Chondrocyte (in vitro differentiated cells): ENCODE data around the gene ADGRB3. TPM values are rescaled to one million over a fixed set of nuclear protein-coding genes. Genes with fewer than 3 reads are reported as not detected.

Experiments used
- DNase-seq: peaks from one replicate; pipeline ENCODE4 v3.0.0; 2021; ENCODE audit warnings: mixed read lengths, low spot score
- H3K27ac Mint-ChIP-seq: one replicate; pipeline ENCODE4 v1.8.0; 2021; ENCODE audit warnings: mild to moderate bottlenecking, moderate library complexity, mixed read lengths; ENCODE audit not compliant: unreplicated experiment
- H3K27me3 Mint-ChIP-seq: 2 replicates; pipeline ENCODE4 v1.8.0; 2021; ENCODE audit warnings: low read depth, mixed read lengths
- H3K36me3 Mint-ChIP-seq: 2 replicates; pipeline ENCODE4 v1.8.0; 2021; ENCODE audit warnings: low read depth, mixed read lengths
- H3K4me1 Mint-ChIP-seq: 2 replicates; pipeline ENCODE4 v1.8.0; 2021; ENCODE audit warnings: low read depth, mild to moderate bottlenecking, mixed read lengths
- H3K4me3 Mint-ChIP-seq: one replicate; pipeline ENCODE4 v1.8.0; 2021; ENCODE audit warnings: mild to moderate bottlenecking, moderate library complexity, mixed read lengths; ENCODE audit not compliant: unreplicated experiment
- H3K9me3 Mint-ChIP-seq: 2 replicates; pipeline ENCODE4 v1.8.0; 2021; ENCODE audit warnings: low read depth, mixed read lengths
- CTCF ChIP-seq: fragments of 200-600 bp; sonication (generic); IDR thresholded peaks from 2 replicates; pipeline ENCODE4 v1.5.0; 2021; ENCODE audit warnings: antibody characterized with exemption, mild to moderate bottlenecking, moderate library complexity
- total RNA-seq: library from RNA; stranded (reverse); gene quantifications from 3 replicates; pipeline ENCODE4 v1.2.1, GENCODE V29; 2021

ADGRB3 gene
- total RNA-seq, 1 donor from 2014 or later, result not detected

DNA sequence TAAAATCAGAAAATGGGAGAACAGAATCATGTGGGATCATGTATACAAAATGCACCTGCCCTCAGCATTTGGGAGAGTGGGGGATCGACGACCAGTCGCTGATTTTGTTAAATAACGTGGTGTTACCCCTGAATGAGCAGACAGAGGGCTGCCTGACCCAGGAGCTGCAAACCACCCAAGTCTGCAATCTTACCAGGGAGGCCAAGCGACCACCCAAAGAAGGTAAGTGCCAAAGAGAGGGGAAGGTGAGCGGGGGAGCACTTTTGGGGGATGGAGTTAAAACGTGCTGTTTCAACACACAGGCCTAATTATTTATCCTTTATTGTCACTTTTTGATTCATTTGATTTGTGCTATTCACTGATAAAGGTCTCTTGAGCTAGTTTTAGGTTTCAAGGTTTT lies 4.1 kb downstream of the ADGRB3 start:
- Mint-ChIP-seq H3K9me3 (no peaks in the 10 kb centered on the region), H3K4me3 (no peak overlapping the region), H3K27ac (no peak overlapping the region), H3K4me1 (peaks cover 13% of the 10 kb centered on the region), H3K36me3 (no peaks in the 10 kb centered on the region), H3K27me3 (peaks cover 43% of the 10 kb centered on the region)
- no peak for TF ChIP-seq CTCF
- no peak for DNase-seq

- no peak for DNase-seq
- no peak overlapping the region for H3K4me3 Mint-ChIP-seq
- no peak overlapping the region for H3K27ac Mint-ChIP-seq
- peaks cover 38% of the 10 kb centered on the region for H3K27me3 Mint-ChIP-seq
- H3K4me1 Mint-ChIP-seq, result peaks cover 8% of the 10 kb centered on the region
- H3K9me3 Mint-ChIP-seq, result no peaks in the 10 kb centered on the region
- no peaks in the 10 kb centered on the region for H3K36me3 Mint-ChIP-seq
- no peak for TF ChIP-seq CTCF
These were observed 4.9 kb downstream of the ADGRB3 start for GRCh38 chr6:68639826-68640490.

GRCh38 chr6:68640491-68640835 lies 5.4 kb downstream of the ADGRB3 start:
- H3K9me3 Mint-ChIP-seq, result no peaks in the 10 kb centered on the region
- DNase-seq, result no peak
- H3K4me1 Mint-ChIP-seq, result peaks cover 8% of the 10 kb centered on the region
- no peak overlapping the region for H3K4me3 Mint-ChIP-seq
- H3K27ac Mint-ChIP-seq, result no peak overlapping the region
- TF ChIP-seq CTCF, result no peak
- no peaks in the 10 kb centered on the region for H3K36me3 Mint-ChIP-seq
- peaks cover 38% of the 10 kb centered on the region for H3K27me3 Mint-ChIP-seq

DNA sequence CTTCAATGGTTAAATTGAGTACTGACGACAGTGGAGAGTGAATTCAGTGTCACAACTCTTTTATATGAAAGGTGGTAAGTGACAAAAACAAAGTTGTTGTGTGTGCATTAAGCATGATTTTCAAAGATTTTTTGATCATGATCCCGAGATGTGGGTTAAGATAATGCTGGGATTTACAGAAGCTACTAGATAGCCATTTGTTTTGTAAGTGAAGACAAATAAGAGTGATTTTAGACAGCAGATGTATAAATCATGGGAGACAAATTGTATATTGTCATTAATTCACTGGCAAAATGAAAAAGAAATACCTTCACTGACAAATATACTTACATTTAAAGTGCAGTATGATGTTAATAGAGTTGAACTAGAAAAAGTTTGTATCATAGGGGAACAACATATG lies 6.1 kb downstream of the ADGRB3 start:
- no peak for TF ChIP-seq CTCF
- no peaks in the 10 kb centered on the region for H3K36me3 Mint-ChIP-seq
- no peaks in the 10 kb centered on the region for H3K9me3 Mint-ChIP-seq
- no peak overlapping the region for H3K4me3 Mint-ChIP-seq
- peaks cover 33% of the 10 kb centered on the region for H3K27me3 Mint-ChIP-seq
- peaks cover under 1% of the 10 kb centered on the region for H3K4me1 Mint-ChIP-seq
- no peak for DNase-seq
- no peak overlapping the region for H3K27ac Mint-ChIP-seq

GRCh38 chr6:68642081-68642480 lies 7.0 kb downstream of the ADGRB3 start:
- TF ChIP-seq CTCF, result no peak
- Mint-ChIP-seq H3K27me3 (peaks cover 32% of the 10 kb centered on the region), H3K4me3 (no peak overlapping the region), H3K27ac (no peak overlapping the region), H3K4me1 (no peaks in the 10 kb centered on the region), H3K36me3 (no peaks in the 10 kb centered on the region), H3K9me3 (no peaks in the 10 kb centered on the region)
- no peak for DNase-seq
